Activated CD8-positive, alpha-beta memory T cell treated with anti-CD3 and anti-CD28 coated beads for 1 hour (primary cell): ENCODE data around the gene UTRN.
A peak's percentile ranks its signal among the peaks of the same experiment; 100 is the strongest.

ENCODE experiments used
- DNase-seq, 2 donors: peaks; one replicate each; pipeline ENCODE4 v3.0.0-alpha.2; 2020; ENCODE audit warnings: low read depth in 1 of 2; ENCODE audit errors: extremely low read depth in 1 of 2

The UTRN gene

DNA sequence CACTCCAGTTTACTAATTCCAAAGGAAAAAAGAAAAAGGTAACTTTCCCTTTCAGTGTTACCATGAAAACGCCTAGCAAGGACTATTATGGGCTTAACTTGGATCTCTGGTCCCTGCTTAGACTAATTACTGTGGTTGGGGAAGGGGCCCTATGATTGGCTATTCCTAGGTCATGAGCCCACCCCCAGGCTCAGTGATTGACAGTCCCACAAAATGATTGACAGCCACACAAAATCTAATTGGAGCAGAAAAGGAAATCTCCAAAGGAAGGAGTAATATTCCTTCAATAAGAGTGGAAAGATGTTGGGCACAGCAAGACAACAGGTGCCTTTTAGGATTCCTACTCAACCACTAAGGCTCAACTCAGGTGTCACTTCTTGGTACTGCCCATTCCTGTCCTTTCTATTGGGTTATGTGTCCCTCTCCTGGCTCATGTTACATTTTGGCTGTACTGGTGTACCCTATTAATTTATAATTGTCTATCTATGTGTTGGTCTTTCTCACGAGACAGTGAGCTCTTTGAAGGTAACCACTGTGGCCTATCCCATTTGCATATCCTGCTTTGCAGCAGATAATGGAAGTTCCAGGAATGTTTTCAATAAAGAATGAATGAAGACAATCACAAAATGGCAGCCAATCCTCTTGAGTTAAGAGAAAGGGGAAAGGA, 5.5 kb upstream of the UTRN start:
- DNase-seq, result no peak

DNA sequence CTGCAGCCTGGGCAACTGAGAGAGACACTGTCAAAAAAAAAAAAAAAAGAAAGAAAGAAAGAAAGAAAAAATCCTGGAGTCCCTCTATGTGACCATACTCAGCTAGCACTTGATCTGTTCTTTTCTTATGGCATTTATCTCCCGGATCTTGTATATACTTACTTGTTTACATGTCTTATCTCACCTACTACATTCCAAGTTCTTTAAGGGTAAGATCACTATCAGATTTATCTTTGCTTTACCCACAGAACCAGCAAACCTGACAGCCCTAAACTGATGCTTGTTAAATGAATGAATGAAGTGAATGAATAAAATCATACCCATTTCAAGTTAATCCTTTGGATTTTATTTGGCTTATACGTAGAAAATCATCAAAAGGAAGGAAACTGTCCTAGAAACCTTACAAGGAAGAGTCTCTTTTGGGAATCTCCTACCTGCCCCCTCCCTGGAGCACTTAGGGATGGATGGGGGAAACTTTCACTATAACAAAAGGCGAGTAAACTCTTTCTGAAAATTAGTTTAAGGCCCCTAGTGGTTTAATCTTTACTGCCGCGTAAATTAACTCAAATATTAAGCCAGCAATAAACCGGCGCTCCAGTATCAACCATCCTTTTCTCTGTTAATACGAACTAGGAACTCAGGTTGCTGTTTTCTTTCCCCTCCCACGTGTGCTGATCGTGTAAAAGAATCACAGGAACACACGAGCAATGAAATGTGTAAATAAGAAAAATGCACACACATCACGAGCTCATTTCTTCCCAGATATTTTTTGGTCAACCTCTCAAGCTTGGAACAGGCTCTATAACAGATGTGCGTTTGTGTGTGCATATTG, 1.3 kb upstream of the UTRN start:
- no peak for DNase-seq

- DNase-seq, result no peak
Observed at GRCh38 chr6:144284478-144284782, 705 bp upstream of the UTRN start.

GRCh38 chr6:144285548-144285797, 338 bp downstream of the UTRN start:
- no peak for DNase-seq

- DNase-seq, result peak in 1 of 2 donors; percentile 19
Observed at GRCh38 chr6:144285798-144286502, 815 bp downstream of the UTRN start.

DNA sequence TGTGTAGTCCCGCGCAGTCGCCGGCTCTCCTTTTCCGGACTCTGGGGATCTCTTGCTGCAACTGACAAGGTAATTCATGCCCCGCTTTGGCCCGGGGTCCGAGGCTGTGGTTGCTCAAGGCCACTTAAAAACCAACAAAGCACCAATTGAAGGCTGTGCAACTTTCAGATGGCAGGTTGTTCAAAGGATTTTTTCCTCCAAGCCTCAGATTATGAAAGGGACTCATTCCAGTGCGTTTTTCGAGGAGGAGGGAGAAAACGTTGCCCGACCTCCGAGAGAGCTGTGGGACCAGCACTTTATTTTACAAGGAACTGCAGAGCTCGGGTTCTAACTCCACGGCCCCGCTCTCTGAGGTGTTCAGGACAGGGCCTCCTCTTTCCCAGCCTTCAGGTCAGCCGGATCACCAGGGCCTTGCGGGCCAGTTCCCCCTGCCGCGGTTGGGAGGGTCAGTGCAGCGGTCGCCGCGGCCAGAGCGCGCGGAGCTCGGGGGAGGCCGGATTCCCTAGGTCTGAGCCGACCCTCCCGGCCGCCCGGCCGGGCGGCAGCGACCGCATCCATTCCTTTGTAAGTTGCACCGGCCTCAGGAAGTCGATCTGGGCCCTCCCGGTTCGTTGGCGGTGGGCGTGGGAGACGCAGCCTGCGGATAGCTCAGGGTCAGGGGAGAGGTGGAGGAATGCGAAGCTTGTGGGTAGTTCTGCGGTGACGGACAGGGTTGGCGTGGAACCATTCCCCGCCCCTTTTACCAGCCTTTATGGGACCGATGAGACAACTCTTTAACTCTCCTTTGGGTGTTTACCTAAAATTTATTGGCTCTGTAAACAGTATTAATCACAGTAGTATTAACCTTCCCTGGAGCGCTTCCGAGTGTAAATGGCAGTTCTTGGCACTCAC, 1.6 kb downstream of the UTRN start:
- DNase-seq, result no peak

GRCh38 chr6:144289006-144289405, 3.9 kb downstream of the UTRN start:
- DNase-seq, result no peak

DNA sequence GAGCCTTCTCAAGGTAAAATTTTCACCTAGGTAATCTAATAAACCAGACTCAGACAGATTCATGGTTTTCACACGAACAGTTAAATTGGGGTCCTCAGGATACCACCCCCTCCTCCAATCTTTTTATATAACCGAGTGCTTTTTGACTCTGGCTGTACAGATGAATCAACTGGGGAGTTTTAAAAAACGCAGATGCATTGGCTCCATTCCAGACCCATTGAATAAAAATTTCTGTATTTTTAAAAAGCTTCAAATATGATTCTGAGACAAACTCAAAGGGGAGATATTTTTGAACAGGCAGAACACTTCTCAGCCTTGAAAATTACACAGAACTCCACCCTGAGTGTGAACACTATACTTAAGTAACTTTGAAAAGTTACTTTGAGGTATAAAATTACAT, 7.2 kb downstream of the UTRN start:
- DNase-seq, result no peak

DNA sequence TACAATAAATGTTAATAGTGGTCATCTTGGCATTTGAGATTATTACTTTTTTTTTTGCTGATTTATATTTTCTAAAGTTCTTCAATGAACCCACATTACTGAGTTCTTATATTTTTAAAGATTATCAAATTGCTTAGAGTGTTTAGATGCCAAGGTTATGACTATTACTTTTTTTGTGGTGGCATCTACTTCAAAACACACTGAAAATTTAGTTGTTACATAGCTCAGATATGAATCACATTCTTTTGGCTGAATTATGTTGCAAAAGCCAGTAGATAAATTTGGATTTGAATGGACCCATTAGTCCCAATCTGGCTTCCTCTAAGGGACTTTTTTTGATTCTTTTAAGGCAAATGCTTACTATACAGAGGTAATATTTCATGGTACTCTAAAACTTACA, 8.9 kb downstream of the UTRN start:
- no peak for DNase-seq

DNA sequence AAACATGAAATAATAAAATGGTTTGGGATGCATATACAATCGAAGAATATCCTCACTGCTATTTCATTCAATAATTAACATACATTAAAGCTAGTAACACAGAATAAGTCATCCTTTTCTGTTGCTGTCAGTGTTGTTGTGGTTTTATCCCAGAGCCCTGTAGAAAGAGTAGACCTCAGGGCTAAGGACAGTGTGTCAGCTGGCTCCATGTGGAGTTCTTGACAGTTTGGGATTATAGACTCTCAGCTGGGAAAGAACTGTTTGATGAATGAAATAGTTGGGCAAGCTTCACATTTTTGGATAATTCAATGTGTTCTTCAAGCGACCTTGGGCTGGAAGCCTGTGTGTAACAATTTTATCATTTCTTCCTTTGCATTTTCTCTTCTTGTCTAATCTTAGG, 10.1 kb downstream of the UTRN start:
- no peak for DNase-seq

DNA sequence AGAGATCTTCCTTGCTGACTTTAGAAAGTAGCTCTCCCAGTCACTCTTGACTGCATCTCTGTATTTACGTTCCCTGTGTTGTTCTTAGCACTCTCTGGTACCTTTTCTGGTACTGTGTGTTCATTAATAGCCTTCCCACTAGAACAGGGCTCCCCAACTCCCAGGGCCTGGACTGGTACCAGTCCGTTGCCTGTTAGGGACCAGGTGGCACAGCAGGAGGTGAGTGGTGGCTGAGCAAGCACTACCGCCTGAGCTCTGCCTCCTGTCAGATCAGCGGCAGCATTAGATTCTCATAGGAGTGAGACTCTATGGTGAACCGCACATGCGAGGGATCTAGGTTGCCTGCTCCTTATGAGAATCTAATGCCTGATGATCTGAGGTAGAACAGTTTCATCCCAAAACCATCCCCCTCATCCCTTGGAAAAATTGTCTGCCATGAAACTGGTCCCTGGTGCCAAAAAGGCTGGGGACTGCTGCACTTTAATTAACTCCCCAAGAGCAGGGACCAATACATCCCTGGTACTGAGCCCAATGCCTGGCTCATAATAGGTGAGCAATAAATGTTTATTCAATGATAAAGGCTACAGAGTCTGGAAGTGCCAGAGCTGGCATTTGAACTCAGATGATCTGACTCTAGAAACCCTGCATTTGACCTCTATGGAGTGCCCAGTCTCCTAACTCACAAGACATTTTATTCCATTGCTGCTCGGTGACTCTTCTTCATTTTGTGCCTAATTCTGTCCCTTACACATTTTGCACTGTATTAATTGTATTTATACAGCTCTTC, 11.0 kb downstream of the UTRN start:
- DNase-seq, result no peak

DNA sequence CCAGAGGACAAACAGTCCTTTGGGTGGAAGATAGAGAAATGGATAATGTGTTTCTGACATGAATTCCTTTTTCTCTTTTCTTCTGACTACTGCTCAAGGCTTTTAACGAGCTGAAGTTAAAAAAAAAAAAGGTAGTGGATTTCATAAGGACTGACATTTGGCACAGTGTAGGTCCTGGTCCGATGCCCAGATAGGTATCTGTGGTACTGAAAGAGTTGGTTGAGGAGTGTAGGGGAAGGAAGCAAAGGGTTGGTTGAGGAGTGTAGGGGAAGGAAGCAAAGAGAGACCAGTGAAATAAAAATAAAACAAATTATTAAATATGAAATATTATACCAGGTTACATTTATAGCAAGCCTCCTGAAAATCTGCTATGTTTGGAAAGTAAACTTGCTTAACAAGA, 11.8 kb downstream of the UTRN start:
- no peak for DNase-seq

- DNase-seq, result no peak
Observed at GRCh38 chr6:144297511-144298100, 12.5 kb downstream of the UTRN start.

- DNase-seq, result no peak
Observed at GRCh38 chr6:144298194-144298593, 13.1 kb downstream of the UTRN start.

DNA sequence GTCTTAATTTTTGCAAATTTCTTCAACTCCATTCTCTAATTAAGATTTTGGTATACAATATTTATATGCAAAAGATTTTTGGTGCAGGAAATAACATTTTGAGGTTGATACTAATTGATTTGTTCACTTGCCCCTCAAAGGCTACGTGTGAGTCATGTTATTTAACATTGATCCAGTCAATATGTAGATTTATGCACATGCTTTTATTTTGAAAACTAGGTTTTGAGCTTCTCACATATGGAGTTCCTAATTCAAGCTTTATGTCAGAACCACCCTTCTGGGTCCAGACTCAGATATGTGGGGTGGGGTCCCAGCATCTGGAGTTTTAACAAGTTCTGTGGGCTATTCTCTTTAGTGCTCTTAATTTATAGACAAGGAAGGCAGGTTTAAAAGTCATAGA, 13.8 kb downstream of the UTRN start:
- DNase-seq, result no peak

DNA sequence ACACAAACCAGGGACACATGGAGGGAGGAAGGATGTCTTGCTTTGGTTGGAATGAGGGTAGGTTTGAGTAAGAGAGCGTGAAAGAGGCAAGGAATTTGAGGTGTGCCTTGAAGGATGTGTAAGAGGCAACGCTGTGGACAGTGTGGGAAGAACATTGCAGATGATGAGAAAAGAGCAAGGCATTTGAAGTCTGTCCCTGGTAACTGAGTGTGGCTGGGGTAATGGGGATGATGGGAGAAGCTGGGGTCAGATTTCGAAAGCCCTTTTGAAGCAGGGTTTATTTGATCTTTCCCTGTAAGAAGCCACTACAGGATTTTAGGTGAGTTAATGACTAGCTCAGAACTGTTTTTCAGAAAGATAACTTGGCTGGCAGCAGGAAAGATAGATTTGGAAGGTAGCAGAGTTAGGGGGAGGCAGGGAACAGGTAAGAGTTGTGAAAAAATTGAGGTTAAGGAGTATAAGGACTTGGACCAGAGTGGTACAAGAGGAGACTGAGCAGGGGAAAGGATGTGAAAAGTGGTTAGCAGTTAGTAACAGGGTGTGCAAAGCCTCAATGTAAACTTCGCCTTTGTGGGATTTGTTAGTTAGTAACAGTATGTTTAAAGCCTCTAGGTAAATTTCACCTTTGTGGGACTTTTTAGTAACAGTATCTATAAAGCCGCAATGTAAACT, 17.7 kb downstream of the UTRN start:
- DNase-seq, result no peak

GRCh38 chr6:144304223-144304848, 19.2 kb downstream of the UTRN start:
- no peak for DNase-seq

- no peak for DNase-seq
Observed at GRCh38 chr6:144305567-144305966, 20.4 kb downstream of the UTRN start.

GRCh38 chr6:144305985-144306384, 20.9 kb downstream of the UTRN start:
- DNase-seq, result no peak
